Gastroesophageal sphincter (tissue), 4 donors: ENCODE data around the gene EPHB2. TPM values are rescaled to one million over a fixed set of nuclear protein-coding genes. Genes with fewer than 3 reads are reported as not detected.

Source experiments
- ATAC-seq: fragments of 150-250 bp; one replicate; pipeline ENCODE4 v1.9.1; 2016; ENCODE audit warnings: mild to moderate bottlenecking, moderate library complexity
- H3K27ac ChIP-seq, 4 donors: fragments of 200-600 bp; sonication (generic) in 3 of 4; 1 replicate in 3 of 4; 2 replicates in 1 of 4; pipeline ENCODE4 v1.5.1; 2016 to 2019
- H3K27me3 ChIP-seq: fragments of 200-600 bp; sonication (generic); one replicate; pipeline ENCODE4 v1.5.1; 2019
- H3K36me3 ChIP-seq, 2 donors: fragments of 200-600 bp; sonication (generic); one replicate each; pipeline ENCODE4 v1.5.1; 2019; ENCODE audit warnings: control low read depth in 1 of 2
- H3K4me1 ChIP-seq, 3 donors: fragments of 200-600 bp; sonication (generic); 1 replicate in 2 of 3; 2 replicates in 1 of 3; pipeline ENCODE4 v1.5.1; 2016 to 2019; ENCODE audit warnings: control low read depth in 2 of 3
- H3K4me3 ChIP-seq, 2 donors: fragments of 200-600 bp; sonication (generic); one replicate each; pipeline ENCODE4 v1.5.1; 2019; ENCODE audit warnings: mild to moderate bottlenecking in 1 of 2, moderate library complexity in 1 of 2
- H3K9me3 ChIP-seq, 3 donors: fragments of 200-600 bp; sonication (generic); one replicate each; pipeline ENCODE4 v1.5.1; 2017 to 2019; ENCODE audit warnings: control low read depth in 2 of 3
- EP300 ChIP-seq: sonication (generic); formaldehyde crosslinking; IDR thresholded peaks from one replicate; pipeline ENCODE4 v1.6.1; 2017; ENCODE audit warnings: antibody characterized with exemption, mild to moderate bottlenecking
- POLR2A ChIP-seq, 2 donors: fragments of 450-650 bp; IDR thresholded peaks; one replicate each; pipeline ENCODE4 v1.6.1; 2017; ENCODE audit warnings: antibody characterized with exemption in 2 of 2, mild to moderate bottlenecking in 2 of 2, moderate library complexity in 1 of 2
- POLR2AphosphoS5 ChIP-seq: sonication (generic); formaldehyde crosslinking; IDR thresholded peaks from one replicate; pipeline ENCODE4 v1.6.1; 2017; ENCODE audit warnings: antibody characterized with exemption
- WGBS, 2 donors: methylation state at CpG; one replicate each; pipeline ENCODE4 v1.1.5; 2018; ENCODE audit warnings: low coverage in 1 of 2; 5-methylcytosine and 5-hydroxymethylcytosine counted together
- total RNA-seq, 4 donors: library from RNA; depleted of rRNA; stranded (reverse); fragments of >200 nt; gene quantifications; one replicate each; pipeline ENCODE4 v1.1.0, GENCODE V29; 2016
- TF ChIP-seq, protein P1 (sequence below), 4 experiments: fragments of 200-600 bp in 2 of 4; fragments of 450-650 bp in 2 of 4; sonication (generic) in 1 of 4; IDR thresholded peaks; one replicate each; pipeline ENCODE4 v1.5.1; 2017 to 2019; ENCODE audit warnings: antibody characterized with exemption in 4 of 4, mild to moderate bottlenecking in 2 of 4, moderate library complexity in 2 of 4

Gene EPHB2
- total RNA-seq, 4 donors from 2014 or later = 2.0 to 5.9 (median 2.6) TPM

DNA sequence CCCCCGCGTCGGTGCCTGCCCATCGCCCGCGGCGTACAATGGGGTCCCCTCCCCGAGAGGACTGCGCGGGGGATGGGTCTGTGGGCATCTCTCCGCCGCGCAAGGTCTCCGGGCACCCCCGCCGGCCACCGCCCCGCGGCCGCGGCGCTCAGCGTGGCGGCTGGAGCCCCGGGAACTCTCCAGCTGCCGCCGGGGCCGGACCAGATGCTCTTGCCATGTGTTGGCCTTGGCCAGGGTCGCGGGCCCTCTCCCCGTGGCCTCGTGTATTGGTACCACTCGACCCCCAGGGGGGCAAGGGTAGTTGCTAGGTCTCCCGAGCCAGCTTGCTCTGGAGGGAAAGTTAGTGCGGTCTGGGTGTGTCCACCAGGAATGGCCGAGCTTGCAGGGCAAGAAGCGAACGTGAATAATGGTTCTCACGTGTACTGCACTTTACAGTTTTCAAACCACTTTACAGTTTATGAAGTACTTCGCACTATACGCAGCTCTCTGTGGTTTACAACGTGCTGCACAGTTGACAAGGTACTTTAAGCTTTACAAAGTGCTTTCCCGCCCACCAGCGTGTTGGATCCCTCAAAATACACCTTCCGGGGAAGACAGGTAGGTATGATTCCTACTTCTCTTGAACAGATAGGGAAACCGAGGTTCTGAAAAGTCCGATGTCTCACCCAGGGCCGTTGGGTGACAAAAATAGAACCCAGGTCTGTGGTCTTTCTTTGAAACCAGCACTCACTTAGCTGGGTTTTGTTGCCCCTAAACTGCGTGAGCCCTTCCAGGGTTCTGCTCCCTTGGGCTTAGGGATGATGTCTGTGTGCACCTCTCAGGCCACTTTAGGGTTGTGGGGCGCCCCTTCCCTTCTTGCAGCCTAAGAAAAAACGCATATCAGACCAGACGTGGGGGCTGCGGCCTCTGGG lies 1.2 kb downstream of the EPHB2 start:
- peak overlapping the region in 1 of 4 donors; percentile 40 for H3K27ac ChIP-seq
- no peaks in the 10 kb centered on the region for H3K36me3 ChIP-seq
- TF ChIP-seq POLR2A (IDR thresholded peaks at IDR 0.05) (no peak), POLR2AphosphoS5 (no peak), EP300 (no peak)
- TF ChIP-seq, protein P1, sequence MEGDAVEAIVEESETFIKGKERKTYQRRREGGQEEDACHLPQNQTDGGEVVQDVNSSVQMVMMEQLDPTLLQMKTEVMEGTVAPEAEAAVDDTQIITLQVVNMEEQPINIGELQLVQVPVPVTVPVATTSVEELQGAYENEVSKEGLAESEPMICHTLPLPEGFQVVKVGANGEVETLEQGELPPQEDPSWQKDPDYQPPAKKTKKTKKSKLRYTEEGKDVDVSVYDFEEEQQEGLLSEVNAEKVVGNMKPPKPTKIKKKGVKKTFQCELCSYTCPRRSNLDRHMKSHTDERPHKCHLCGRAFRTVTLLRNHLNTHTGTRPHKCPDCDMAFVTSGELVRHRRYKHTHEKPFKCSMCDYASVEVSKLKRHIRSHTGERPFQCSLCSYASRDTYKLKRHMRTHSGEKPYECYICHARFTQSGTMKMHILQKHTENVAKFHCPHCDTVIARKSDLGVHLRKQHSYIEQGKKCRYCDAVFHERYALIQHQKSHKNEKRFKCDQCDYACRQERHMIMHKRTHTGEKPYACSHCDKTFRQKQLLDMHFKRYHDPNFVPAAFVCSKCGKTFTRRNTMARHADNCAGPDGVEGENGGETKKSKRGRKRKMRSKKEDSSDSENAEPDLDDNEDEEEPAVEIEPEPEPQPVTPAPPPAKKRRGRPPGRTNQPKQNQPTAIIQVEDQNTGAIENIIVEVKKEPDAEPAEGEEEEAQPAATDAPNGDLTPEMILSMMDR (IDR thresholded peaks at IDR 0.05) = no peak
- ATAC-seq = no peak
- 53 to 78% methylated on average over 6 to 14 of the region's 53 CpGs for WGBS, 2 donors
- peaks cover 64% of the 10 kb centered on the region for H3K27me3 ChIP-seq
- H3K4me1 ChIP-seq = peaks cover 0 to 26% (median 7%) of the 10 kb centered on the region in 3 donors
- peak overlapping the region in 1 of 2 donors; percentile 54 for H3K4me3 ChIP-seq
- H3K9me3 ChIP-seq = no peaks in the 10 kb centered on the region

DNA sequence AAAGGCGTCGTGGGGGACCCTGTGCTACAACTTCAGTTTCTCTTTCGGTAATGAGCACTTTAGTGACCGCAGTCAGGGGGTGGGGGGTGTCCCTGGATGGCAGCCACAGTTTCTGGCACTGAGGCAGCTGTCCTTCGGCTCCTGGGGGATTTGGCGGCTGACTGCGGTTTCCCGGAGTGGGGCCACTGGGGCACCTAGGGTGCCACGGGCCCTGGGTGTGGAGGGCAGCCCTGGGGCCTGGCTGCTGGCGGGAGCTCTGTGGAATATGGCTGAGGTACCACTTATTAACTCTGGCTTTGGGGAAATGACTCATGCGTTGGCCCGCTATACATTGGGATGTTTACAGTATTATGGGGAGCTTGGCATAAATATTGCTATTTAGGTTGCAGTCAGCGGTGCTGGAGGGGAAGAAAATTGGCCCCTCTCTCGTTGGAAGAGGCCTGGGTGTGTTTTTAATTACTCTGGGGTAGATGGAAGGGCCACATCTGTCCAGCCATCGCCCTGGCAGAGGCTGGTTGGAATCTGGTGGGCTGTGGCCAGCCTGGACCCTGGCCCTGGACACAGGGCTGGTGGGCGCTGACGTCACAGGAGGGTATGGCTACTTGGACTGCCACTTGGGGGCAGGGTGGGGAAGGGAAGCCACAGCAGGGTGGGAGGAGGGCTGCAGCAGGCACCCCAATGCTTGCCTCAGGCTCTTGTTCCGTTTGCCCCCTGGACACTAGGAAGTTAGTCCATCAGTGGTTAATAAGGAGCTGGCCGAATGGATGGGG lies 2.0 kb downstream of the EPHB2 start:
- ATAC-seq = no peak
- no peaks in the 10 kb centered on the region for H3K9me3 ChIP-seq
- H3K4me1 ChIP-seq = peaks cover 0 to 26% (median 7%) of the 10 kb centered on the region in 3 donors
- TF ChIP-seq POLR2A (IDR thresholded peaks at IDR 0.05) = no peak
- TF ChIP-seq, protein P1 (IDR thresholded peaks at IDR 0.05) = no peak
- TF ChIP-seq POLR2AphosphoS5 = no peak
- no peak for TF ChIP-seq EP300
- WGBS, 2 donors = 74 to 100% methylated on average over 2 to 3 of the region's 19 CpGs
- H3K36me3 ChIP-seq = no peaks in the 10 kb centered on the region
- H3K27me3 ChIP-seq = peaks cover 64% of the 10 kb centered on the region
- no peak overlapping the region for H3K4me3 ChIP-seq
- no peak overlapping the region for H3K27ac ChIP-seq

DNA sequence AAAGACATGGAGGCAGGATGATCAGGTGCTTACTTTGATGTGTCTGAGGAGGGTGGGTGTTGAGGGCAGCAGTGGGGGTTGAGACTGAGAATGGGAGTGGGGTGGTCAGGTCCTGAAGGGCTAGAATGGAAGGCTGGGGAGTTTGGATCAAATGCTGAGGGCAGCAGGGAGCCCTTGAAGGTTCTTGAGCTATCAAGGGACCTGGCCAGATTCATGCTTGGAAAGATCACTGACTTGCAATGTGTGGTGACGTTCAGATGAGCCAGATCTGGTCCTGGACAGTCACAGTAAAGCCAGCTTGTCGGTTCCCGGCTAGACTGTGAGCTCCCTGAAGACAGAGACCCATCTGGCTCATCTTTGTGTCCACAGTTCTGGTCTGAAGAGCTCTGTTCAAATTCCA lies 3.8 kb downstream of the EPHB2 start:
- no peak for ATAC-seq
- H3K4me1 ChIP-seq = peaks cover 0 to 26% (median 7%) of the 10 kb centered on the region in 3 donors

DNA sequence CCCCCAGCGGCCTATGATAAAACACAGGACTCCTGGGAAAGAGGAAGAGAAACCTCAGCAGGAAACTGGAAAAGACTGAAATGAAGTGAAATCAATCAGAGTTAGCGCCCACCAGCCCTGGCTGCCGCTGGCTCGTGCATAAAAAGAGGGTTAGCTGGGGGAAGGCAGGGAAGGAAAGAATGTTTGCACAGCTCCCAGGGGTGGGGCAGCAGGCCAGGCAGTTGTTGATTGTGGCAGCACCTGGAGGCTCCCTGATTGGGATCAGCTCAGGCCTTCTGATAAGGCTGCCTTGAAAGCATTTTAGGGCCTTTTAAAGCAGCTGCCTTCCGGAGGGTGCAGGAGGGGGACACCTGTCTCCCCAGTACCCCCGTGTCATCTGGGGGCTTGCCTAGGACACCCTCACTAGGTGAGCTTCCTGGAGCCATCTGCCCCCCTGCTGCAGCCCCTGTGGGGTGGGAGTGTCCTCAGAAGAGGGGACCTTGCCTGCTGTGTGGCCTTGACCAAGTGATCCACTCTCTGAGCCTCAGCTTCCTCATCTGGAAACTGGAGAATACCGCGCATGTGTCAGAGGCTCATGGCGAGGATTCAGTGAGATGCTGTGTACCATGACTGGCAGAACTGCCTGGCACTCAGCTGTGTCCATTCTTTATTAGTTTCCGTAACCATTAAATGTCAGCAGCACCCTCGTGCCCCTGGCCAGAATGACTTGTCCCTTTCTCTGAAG lies 6.6 kb downstream of the EPHB2 start:
- TF ChIP-seq POLR2A (IDR thresholded peaks at IDR 0.05) (no peak), EP300 (no peak), POLR2AphosphoS5 (no peak)
- TF ChIP-seq, protein P1 (IDR thresholded peaks at IDR 0.05) = no peak
- no peaks in the 10 kb centered on the region for H3K36me3 ChIP-seq
- no peak overlapping the region for H3K4me3 ChIP-seq
- no peak overlapping the region for H3K27ac ChIP-seq
- no peak for ATAC-seq
- H3K9me3 ChIP-seq = peaks cover 0 to 8% (median 0%) of the 10 kb centered on the region in 3 donors
- WGBS, 2 donors = 68 to 75% methylated on average over 4 to 7 of the region's 11 CpGs
- H3K4me1 ChIP-seq = peaks cover 0 to 4% (median 0%) of the 10 kb centered on the region in 3 donors
- peaks cover 35% of the 10 kb centered on the region for H3K27me3 ChIP-seq

More for the DNA sequence above, 3.8 kb downstream of the EPHB2 start:
- H3K36me3 ChIP-seq = no peaks in the 10 kb centered on the region
- H3K27ac ChIP-seq = no peak overlapping the region
- H3K9me3 ChIP-seq = peaks cover 0 to under 1% (median 0%) of the 10 kb centered on the region in 3 donors
- WGBS, 2 donors = 90% methylated on average over 3 of the region's 3 CpGs; no CpG with 5 or more reads in 1 of the 2 donors
- H3K4me3 ChIP-seq = no peak overlapping the region
- TF ChIP-seq, protein P1 (IDR thresholded peaks at IDR 0.05) = no peak
- TF ChIP-seq POLR2AphosphoS5 (no peak), POLR2A (IDR thresholded peaks at IDR 0.05) (no peak), EP300 (no peak)
- H3K27me3 ChIP-seq = peaks cover 57% of the 10 kb centered on the region
